Activated CD4-positive, alpha-beta T cell treated with anti-CD3 and anti-CD28 coated beads, Interleukin-2, amount 50 U/mL, for 4 hours (primary cell): ENCODE results near the gene RELL1.

Experiments used
- DNase-seq, 2 experiments: peaks; one replicate each; pipeline ENCODE4 v3.0.0-alpha.2; 2020

Gene RELL1

GRCh38 chr4:37664696-37665095, 21.5 kb downstream of the RELL1 start:
- no peak for DNase-seq

- no peak for DNase-seq
Measured at GRCh38 chr4:37663552-37663951, 22.6 kb downstream of the RELL1 start.

- DNase-seq, result no peak
Measured at GRCh38 chr4:37662861-37663390, 23.2 kb downstream of the RELL1 start.

- DNase-seq, result no peak
Measured at GRCh38 chr4:37662251-37662650, 23.9 kb downstream of the RELL1 start.

GRCh38 chr4:37661772-37662171, 24.4 kb downstream of the RELL1 start:
- no peak for DNase-seq

- no peak for DNase-seq
Measured at GRCh38 chr4:37659696-37660095, 26.5 kb downstream of the RELL1 start.

GRCh38 chr4:37656649-37657048, 29.5 kb downstream of the RELL1 start:
- DNase-seq, result no peak

- no peak for DNase-seq
Measured at GRCh38 chr4:37653601-37654000, 32.6 kb downstream of the RELL1 start.

GRCh38 chr4:37652747-37653527, 33.2 kb downstream of the RELL1 start:
- no peak for DNase-seq

- no peak for DNase-seq
Measured at GRCh38 chr4:37651781-37652377, 34.3 kb downstream of the RELL1 start.

- no peak for DNase-seq
Measured at GRCh38 chr4:37650481-37650880, 35.7 kb downstream of the RELL1 start.

- DNase-seq, result no peak
Measured at GRCh38 chr4:37649268-37649667, 36.9 kb downstream of the RELL1 start.

- DNase-seq, result no peak
Measured at GRCh38 chr4:37648084-37648817, 37.9 kb downstream of the RELL1 start.

GRCh38 chr4:37646247-37646646, 39.9 kb downstream of the RELL1 start:
- DNase-seq, result no peak

- no peak for DNase-seq
Measured at GRCh38 chr4:37645736-37646135, 40.4 kb downstream of the RELL1 start.

GRCh38 chr4:37644962-37645361, 41.2 kb downstream of the RELL1 start:
- DNase-seq, result no peak

- no peak for DNase-seq
Measured at GRCh38 chr4:37641886-37642849, 44.0 kb downstream of the RELL1 start.

GRCh38 chr4:37641352-37641751, 44.8 kb downstream of the RELL1 start:
- no peak for DNase-seq

GRCh38 chr4:37639551-37640285, 46.5 kb downstream of the RELL1 start:
- no peak for DNase-seq

GRCh38 chr4:37635155-37635554, 51.0 kb downstream of the RELL1 start:
- DNase-seq, result no peak

- no peak for DNase-seq
Measured at GRCh38 chr4:37634180-37634579, 52.0 kb downstream of the RELL1 start.

- no peak for DNase-seq
Measured at GRCh38 chr4:37632836-37633235, 53.3 kb downstream of the RELL1 start.
